Left renal pelvis (tissue), 4 donors: ENCODE results near the gene NFE2L3. TPM values are rescaled to one million over a fixed set of nuclear protein-coding genes. Genes with fewer than 3 reads are reported as not detected.
"Not testable (repeated sequence)": the region's sequence is repeated elsewhere in the genome, so short reads cannot be mapped to it uniquely, and the experiment has no call there.

ENCODE experiments used
- DNase-seq, 4 donors: peaks; one replicate each; pipeline ENCODE4 v3.0.0-alpha.2; 2013; ENCODE audit warnings: low read depth in 4 of 4, low spot score in 3 of 4
- polyA plus RNA-seq, 4 donors: library from polyadenylated mRNA; unstranded; fragments of 120-200 nt; gene quantifications; one replicate each; pipeline ENCODE4 v1.2.1, GENCODE V29; 2013; ENCODE audit not compliant: insufficient read length in 4 of 4

The NFE2L3 gene
- polyA plus RNA-seq, result 10 to 100 TPM in 3 of 4 donors, 1 to 10 TPM in 1; 5.9 to 42.3 (median 35.0) TPM

- peak in 3 of 4 donors; percentile 48 to 51 (median 48) for DNase-seq
Observed at GRCh38 chr7:26151953-26152781, at the start of gene NFE2L3. TSS of gene NFE2L3 (plus strand) at chr7:26152198. CDS start at chr7:26152499, 301 bp downstream.

- DNase-seq, result no peak
Observed at GRCh38 chr7:26103596-26103995, 48.4 kb upstream of the NFE2L3 start.

- no peak for DNase-seq
Observed at GRCh38 chr7:26105236-26105635, 46.8 kb upstream of the NFE2L3 start.

GRCh38 chr7:26105931-26106330 lies 46.1 kb upstream of the NFE2L3 start:
- DNase-seq, result no peak

DNA sequence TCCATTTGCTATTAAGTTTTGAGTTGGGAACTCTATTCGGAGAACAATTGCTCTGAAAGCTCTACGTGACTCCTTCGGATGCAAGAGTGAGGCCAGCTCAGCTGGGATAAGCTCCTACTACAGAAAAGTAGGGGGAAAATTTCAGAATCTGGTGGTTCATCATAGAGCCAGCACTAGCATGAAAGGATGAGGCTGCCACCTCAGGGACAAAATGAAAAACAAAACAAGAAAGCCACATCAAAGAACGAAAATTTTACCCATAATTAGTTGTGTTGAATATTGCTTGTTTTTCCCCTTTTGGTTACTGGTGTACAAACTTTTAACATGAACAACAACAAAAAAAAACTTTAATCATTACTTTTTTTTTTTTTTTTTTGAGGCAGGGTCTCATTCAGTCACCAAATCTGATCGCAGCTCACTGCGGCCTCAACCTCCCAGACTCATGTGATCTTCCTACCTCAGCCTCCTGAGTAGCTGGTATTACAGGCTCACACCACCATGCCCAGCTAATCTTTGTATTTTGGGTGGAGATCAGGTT lies 39.7 kb upstream of the NFE2L3 start:
- no peak for DNase-seq

DNA sequence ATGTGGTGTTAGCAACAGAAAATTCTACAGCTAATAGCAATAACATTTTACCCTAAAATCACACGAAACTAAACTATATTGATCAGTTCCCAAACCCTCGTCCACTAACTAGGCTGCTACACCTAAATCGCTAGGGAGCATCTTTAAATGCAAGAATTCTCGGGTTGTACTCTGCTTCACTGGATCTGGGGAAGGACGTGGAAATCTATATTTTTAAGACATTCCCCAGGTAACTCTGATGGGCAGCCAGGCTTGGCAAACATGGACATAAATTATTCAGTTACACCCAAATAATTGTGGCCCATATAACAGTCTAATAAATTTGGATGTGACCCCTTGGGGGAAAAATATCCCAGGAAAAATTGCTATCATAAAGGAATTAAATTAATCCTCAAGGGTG lies 36.3 kb upstream of the NFE2L3 start:
- DNase-seq, result no peak

GRCh38 chr7:26117142-26117807 lies 34.7 kb upstream of the NFE2L3 start:
- no peak for DNase-seq

GRCh38 chr7:26117970-26118369 lies 34.0 kb upstream of the NFE2L3 start:
- no peak for DNase-seq

GRCh38 chr7:26122745-26123144 lies 29.3 kb upstream of the NFE2L3 start:
- no peak for DNase-seq

DNA sequence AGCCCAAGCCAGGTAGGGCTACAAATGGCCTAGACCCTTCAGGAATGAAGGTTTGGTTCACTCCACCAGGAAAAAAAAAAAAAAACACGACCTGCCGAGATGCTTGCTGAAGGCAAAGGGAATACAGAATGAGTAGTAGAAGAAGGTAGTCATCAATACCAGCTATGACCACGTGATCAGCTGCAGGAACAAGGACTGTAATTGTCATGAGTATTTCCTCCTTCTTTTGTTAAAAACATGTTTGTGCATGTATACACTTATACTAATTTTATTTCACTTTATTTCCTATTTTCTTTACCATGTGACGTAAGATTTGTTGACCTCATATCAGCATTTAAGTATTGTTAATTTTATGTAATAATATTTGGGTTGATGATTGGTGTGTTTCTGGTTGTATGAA lies 27.2 kb upstream of the NFE2L3 start:
- not testable (repeated sequence) for DNase-seq

- no peak for DNase-seq
Observed at GRCh38 chr7:26127411-26127810, 24.6 kb upstream of the NFE2L3 start.

- DNase-seq, result no peak
Observed at GRCh38 chr7:26131056-26131589, 20.9 kb upstream of the NFE2L3 start.

DNA sequence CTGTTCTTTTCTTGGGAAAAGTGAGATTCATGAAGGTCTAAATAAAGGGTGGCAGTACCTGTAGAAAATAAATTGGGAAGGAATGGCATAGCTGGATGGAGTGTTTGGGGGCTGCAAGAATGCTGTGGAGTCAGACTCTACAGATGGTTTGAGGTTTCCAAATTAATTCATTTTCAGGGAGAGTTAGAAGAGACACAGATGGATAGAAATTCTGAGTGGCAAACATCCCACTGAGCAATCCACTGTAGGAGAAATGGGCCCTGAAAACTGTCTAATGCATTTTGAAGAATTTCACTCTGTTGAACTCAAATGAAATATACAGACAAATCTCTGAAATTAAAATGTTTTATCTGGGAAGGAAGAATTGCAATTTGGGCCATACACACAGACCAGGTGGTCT lies 16.9 kb upstream of the NFE2L3 start:
- DNase-seq, result no peak

GRCh38 chr7:26135551-26135950 lies 16.4 kb upstream of the NFE2L3 start:
- no peak for DNase-seq

DNA sequence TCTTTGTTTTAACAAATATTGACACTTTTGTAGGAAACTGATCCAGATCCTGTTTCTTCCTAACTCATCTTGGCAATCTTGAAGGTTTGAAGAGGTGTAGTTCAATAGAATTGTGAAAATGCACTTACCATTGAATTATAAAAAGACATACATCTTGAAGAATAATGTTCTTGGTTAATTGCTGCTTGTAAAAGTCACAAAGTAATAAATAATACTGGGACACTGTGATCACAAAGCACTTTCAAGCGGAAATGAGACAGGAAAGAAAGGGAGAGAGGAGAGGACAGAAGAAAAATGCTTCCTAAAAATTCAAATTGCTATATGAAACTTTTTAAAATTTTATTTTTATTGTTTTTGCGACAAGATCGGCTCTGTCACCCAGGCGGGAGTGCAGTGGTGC lies 15.2 kb upstream of the NFE2L3 start:
- DNase-seq, result no peak

DNA sequence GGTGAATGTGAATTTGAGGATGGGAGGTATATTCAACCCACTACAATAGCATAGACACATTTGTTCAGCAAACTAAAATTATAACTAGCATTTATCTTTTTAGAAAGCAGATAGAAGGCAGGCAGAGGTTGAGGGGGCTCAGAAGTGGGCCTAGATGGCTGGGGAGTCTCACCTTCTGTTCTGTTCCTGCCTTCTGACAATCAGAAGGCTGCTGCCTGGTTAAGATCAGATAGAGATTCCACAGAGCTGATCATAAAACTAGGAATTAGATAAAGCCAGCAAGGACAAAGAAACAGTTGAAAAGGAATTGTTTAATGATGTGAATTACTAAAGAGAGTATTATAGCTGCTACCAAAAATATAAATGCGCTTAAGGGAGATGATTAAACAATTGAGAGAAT lies 11.6 kb upstream of the NFE2L3 start:
- no peak for DNase-seq

DNA sequence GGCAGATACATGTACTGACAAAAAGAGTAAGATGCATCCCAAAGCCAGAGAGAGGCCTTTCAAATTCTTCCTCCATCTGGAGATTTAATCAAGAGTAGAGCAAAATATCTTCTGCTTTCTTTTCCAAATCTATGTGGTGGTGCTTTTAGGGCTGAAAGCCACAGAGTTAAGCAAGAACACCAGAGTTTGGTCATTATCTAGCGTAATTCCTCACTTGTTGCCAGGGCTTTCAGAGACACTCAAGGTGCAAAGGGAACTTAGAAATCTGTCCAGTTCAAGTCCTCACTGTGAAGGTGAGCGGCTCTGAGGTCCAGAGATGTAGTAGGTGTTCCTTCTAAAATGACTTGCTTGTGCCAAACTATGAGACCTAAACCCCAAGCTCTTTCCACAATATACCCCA lies 10.9 kb upstream of the NFE2L3 start:
- DNase-seq, result no peak

DNA sequence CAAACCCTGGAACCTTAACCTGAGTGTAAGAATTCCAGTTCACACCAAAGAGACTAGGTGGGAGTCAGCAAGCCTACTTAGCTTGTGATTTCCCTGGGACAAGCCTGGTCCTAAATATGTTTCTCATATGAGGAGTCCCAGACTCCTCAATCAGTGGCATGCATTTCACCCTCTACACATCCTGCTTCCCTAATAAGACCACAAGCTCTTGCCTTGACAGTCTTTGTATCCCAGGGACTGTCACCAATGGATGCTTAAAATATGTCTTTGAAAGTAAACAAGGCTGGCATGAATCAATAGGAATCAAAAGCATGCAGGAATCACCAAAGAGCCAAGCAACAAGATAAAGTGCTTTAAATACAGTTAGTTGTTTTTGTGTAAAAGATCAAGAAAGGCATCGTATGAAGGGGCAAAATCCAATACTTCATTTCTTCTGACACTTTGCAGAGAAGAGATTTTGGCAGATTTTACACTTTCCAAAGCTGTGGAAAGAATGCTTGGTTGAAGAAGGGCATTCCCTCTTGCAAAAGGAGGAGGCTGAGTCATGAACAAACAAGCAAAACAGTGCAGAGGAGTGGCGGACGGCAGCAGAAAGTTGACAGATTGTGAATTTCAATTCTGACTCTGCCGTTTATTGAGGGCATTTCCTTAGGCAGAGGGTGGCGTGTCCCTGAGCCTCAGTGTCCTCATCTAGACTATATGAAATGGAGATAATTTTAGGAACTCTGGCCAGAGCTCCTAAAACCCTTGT lies 8.5 kb upstream of the NFE2L3 start:
- no peak for DNase-seq

DNA sequence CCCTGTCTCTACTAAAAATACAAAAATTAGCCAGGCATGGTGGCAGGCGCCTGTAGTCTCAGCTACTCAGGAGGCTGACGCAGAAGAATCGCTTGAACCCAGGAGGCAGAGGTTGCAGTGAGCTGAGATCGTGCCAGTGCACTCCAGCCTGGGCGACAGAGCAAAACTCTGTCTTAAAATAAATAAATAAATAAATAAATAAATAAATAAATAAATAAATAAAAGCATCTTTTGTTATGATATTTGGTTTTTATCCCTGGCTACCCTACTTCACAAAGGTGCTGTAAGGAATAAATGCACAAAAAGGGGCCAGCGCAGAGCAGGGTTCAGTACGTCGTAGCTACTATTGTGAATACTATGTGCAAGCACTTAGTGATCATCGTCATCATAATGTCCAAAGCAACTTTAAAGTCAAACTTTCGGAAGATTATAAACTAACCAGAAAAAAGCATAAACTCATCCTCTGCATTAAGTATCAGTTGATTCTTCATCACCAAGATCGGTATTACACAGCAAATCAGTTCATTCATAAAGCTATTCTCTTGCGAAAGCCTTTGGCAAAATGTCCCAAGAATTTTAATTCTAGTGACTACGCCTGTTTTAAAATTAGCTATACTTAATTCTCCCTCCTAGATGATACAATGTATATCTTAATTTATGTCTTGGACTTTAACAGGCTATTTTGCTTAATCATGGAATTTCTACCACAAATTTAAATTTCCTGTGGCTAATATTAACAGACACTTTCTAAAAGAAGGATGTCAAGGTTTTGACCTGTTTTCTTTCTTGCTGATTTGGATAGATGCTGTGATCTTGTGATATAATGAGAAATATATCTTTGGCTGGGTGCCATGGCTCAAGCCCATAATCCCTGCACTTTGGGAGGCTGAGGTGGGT lies 7.6 kb upstream of the NFE2L3 start:
- DNase-seq, result no peak

- DNase-seq, result no peak
Observed at GRCh38 chr7:26145238-26145637, 6.8 kb upstream of the NFE2L3 start.
